Liver (tissue), 9 donors: ENCODE measurements around the gene NSL1. TPM values are rescaled to one million over a fixed set of nuclear protein-coding genes. Genes with fewer than 3 reads are reported as not detected.

Source experiments
- DNase-seq: peaks from one replicate; pipeline ENCODE4 v3.0.0-alpha.2; 2017; ENCODE audit warnings: low spot score
- H3K27ac ChIP-seq, 2 donors: one replicate each; pipeline ENCODE4 v1.7.0; 2013; ENCODE audit warnings: inconsistent platforms in 2 of 2, low read length in 2 of 2, control low read depth in 1 of 2, low read depth in 1 of 2, mild to moderate bottlenecking in 1 of 2
- H3K27me3 ChIP-seq, 4 donors: one replicate each; pipeline versions ENCODE4 v1.6.1 to v1.7.0; 2013; ENCODE audit warnings: low read length in 3 of 4, inconsistent platforms in 1 of 4, mild to moderate bottlenecking in 1 of 4, moderate library complexity in 1 of 4; ENCODE audit not compliant: control insufficient read depth in 4 of 4, insufficient read depth in 4 of 4
- H3K36me3 ChIP-seq, 4 donors: one replicate each; pipeline versions ENCODE4 v1.6.1 to v1.7.0; 2013; ENCODE audit warnings: low read length in 3 of 4, mild to moderate bottlenecking in 3 of 4, low read depth in 1 of 4, moderate library complexity in 1 of 4; ENCODE audit not compliant: control insufficient read depth in 4 of 4, insufficient read depth in 3 of 4
- H3K4me1 ChIP-seq, 4 donors: one replicate each; pipeline versions ENCODE4 v1.6.1 to v1.7.0; 2013; ENCODE audit warnings: low read length in 3 of 4, mild to moderate bottlenecking in 3 of 4, moderate library complexity in 1 of 4; ENCODE audit not compliant: control insufficient read depth in 4 of 4, insufficient read depth in 4 of 4
- H3K4me3 ChIP-seq, 3 donors: one replicate each; pipeline versions ENCODE4 v1.6.1 to v1.7.0; 2013; ENCODE audit warnings: low read length in 3 of 3, control low read depth in 1 of 3, low read depth in 1 of 3, mild to moderate bottlenecking in 1 of 3
- H3K9ac ChIP-seq, 2 donors: one replicate each; pipeline ENCODE4 v1.7.0; 2013; ENCODE audit warnings: low read length in 2 of 2, mild to moderate bottlenecking in 2 of 2, moderate library complexity in 2 of 2, control low read depth in 1 of 2, low read depth in 1 of 2
- H3K9me3 ChIP-seq, 4 donors: one replicate each; pipeline versions ENCODE4 v1.6.1 to v1.7.0; 2013; ENCODE audit warnings: low read length in 3 of 4; ENCODE audit not compliant: control insufficient read depth in 4 of 4
- HNF4A ChIP-seq, 2 donors: conservative IDR thresholded peaks; 2 replicates each; pipeline ENCODE4 v1.6.1; 2016; ENCODE audit warnings: antibody characterized with exemption in 2 of 2, mild to moderate bottlenecking in 2 of 2
- RAD21 ChIP-seq, 2 donors: IDR thresholded peaks; 2 replicates each; pipeline ENCODE4 v1.6.1; 2016; ENCODE audit warnings: antibody characterized with exemption in 2 of 2, mild to moderate bottlenecking in 2 of 2
- WGBS: extraction: QIAGEN DNeasy Blood & Tissue Kit; methylation state at CpG from one replicate; pipeline ENCODE4 v1.1.7; 2013; 5-methylcytosine and 5-hydroxymethylcytosine counted together
- polyA plus RNA-seq, 2 donors: library from polyadenylated mRNA; stranded (reverse) in 1 of 2; unstranded in 1 of 2; fragments of 200-250 nt in 1 of 2; fragments of >200 nt in 1 of 2; fragmentation: Nextera tagmentation in 1 of 2; extraction: Ambion mirVana in 1 of 2; gene quantifications; one replicate each; pipeline versions ENCODE4 v1.2.1 to v1.2.3, GENCODE V29; 2013 to 2015
- total RNA-seq, 2 donors: library from RNA; depleted of rRNA; stranded (reverse); fragments of >200 nt; gene quantifications; one replicate each; pipeline ENCODE4 v1.2.3, GENCODE V29; 2014
- TF ChIP-seq, protein P1 (sequence below): IDR thresholded peaks from 2 replicates; pipeline ENCODE4 v1.6.1; 2016; ENCODE audit warnings: antibody characterized with exemption, mild to moderate bottlenecking
- TF ChIP-seq, protein P2 (sequence below): IDR thresholded peaks from 2 replicates; pipeline ENCODE4 v1.6.1; 2016; ENCODE audit warnings: antibody characterized with exemption
- TF ChIP-seq, protein P3 (sequence below): IDR thresholded peaks from 2 replicates; pipeline ENCODE4 v1.6.1; 2016; ENCODE audit warnings: antibody characterized with exemption
- TF ChIP-seq, protein P4 (sequence below): fragments of 150-350 bp; IDR thresholded peaks from 2 replicates; pipeline ENCODE4 v1.5.1; 2017; ENCODE audit warnings: improper control_type of control experiment, low read depth, low read length; ENCODE audit not compliant: missing input control
- donor health status: healthy.
- donor health status: healthy.
- donor health status: healthy.
- donor health status: healthy.
- donor health status: healthy.

Gene NSL1
- total and polyA plus RNA-seq, 4 donors: 17.2 to 31.3 (median 18.7) TPM

DNA sequence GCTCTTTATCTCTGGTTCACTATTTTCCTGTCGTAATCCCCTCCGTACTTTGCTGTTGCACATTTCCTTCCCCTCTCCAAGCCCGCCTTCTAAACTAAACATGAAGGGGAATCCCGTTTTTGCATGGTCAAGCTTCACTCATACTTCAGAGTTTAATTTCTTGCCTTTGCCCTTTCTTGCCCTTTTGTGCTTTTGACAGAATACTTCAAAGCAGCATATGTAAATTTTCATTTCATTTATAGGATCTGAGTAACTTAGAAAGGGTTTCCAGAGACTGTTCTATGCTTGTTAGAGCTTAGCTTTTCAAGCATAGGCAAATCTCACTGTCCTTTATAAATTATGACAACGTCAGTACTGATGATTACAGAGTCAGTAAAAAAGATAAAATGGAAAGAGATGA, 28.1 kb upstream of the NSL1 start (continued):
- TF ChIP-seq, protein P1, sequence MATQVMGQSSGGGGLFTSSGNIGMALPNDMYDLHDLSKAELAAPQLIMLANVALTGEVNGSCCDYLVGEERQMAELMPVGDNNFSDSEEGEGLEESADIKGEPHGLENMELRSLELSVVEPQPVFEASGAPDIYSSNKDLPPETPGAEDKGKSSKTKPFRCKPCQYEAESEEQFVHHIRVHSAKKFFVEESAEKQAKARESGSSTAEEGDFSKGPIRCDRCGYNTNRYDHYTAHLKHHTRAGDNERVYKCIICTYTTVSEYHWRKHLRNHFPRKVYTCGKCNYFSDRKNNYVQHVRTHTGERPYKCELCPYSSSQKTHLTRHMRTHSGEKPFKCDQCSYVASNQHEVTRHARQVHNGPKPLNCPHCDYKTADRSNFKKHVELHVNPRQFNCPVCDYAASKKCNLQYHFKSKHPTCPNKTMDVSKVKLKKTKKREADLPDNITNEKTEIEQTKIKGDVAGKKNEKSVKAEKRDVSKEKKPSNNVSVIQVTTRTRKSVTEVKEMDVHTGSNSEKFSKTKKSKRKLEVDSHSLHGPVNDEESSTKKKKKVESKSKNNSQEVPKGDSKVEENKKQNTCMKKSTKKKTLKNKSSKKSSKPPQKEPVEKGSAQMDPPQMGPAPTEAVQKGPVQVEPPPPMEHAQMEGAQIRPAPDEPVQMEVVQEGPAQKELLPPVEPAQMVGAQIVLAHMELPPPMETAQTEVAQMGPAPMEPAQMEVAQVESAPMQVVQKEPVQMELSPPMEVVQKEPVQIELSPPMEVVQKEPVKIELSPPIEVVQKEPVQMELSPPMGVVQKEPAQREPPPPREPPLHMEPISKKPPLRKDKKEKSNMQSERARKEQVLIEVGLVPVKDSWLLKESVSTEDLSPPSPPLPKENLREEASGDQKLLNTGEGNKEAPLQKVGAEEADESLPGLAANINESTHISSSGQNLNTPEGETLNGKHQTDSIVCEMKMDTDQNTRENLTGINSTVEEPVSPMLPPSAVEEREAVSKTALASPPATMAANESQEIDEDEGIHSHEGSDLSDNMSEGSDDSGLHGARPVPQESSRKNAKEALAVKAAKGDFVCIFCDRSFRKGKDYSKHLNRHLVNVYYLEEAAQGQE: no peak
- no peak for TF ChIP-seq RAD21 (IDR thresholded peaks at IDR 0.05)

DNA sequence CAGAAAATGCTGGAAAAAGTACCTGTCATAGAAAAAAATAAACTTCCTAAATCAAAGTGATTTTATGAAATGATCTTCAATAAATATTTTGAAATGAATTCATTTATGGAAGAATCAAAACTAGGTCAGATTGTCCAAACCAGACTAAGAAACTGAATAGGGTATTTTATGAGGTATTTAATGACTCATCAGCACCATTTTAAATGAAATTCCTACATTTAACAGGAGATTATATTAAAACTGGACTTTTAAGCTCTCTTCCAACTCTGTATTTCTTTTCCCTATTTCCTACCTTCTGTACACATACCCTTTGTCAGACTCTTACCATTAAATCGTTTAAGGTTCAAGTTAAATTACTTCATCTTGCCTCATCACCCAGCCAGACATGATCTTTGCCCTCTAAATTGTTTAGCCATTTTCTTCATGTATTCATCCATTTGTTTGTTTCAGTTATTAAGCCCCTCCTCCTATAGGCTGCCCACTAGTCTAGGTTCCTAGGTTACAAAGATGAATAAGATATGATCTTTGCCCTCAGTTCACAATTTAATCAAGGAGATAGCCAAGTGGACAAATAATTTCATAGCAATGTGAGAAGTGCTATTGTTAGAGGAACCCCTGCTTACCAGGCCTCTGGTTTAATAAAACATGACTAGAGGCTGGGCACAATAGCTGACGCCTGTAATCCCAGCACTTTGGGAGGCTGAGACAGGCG, 25.1 kb upstream of the NSL1 start:
- DNase-seq: no peak
- Histone ChIP-seq H3K36me3 (peaks cover 0 to 4% (median 1%) of the 10 kb centered on the region in 4 donors), H3K9ac (no peak overlapping the region), H3K4me1 (peaks cover 0 to 3% (median 0%) of the 10 kb centered on the region in 4 donors), H3K27ac (no peak overlapping the region), H3K9me3 (no peaks in the 10 kb centered on the region), H3K27me3 (no peaks in the 10 kb centered on the region), H3K4me3 (no peak overlapping the region)
- WGBS: 76% methylated on average over 3 of the region's 3 CpGs
- peak; percentile 16 to 48 for TF ChIP-seq HNF4A (conservative IDR thresholded peaks at IDR 0.05)
- TF ChIP-seq, protein P2, sequence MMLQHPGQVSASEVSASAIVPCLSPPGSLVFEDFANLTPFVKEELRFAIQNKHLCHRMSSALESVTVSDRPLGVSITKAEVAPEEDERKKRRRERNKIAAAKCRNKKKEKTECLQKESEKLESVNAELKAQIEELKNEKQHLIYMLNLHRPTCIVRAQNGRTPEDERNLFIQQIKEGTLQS: no peak

DNA sequence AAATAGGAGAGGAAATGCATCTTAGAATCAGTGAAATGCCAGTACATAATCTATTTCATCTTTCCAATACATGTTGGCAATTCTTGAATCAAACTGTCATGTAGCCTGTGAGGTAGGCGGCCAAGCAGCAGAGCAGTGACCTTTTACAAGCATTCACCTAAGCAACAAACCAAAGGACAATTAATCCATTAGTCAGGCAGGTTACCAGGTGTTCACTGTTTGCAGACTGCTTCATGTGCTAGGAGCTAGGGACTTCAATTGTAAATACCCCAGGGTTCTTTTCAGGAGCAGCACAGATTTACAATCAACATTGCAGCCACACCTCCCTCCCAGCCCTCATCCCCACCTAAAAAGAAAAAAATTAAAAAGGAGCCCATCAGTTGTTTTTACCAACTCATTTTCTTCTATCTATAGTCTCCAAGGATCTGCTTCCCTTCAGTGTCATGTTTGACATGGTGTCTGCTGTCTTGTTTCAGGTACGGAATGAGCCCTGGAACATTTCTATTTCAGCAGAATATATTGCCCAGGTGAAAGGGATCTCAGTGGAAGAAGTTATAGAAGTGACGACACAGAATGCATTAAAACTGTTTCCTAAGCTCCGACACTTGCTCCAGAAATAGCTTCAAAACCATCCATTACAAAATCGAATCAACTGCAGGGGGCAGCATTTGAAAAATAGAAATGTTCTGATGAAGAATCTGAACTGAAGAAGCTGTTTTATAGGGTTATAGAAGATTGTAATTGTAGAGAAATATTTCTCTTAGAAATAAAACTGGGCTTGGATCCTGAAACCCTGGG, 23.2 kb upstream of the NSL1 start:
- TF ChIP-seq RAD21 (IDR thresholded peaks at IDR 0.05): peak; percentile 53 to 65
- TF ChIP-seq, protein P3, sequence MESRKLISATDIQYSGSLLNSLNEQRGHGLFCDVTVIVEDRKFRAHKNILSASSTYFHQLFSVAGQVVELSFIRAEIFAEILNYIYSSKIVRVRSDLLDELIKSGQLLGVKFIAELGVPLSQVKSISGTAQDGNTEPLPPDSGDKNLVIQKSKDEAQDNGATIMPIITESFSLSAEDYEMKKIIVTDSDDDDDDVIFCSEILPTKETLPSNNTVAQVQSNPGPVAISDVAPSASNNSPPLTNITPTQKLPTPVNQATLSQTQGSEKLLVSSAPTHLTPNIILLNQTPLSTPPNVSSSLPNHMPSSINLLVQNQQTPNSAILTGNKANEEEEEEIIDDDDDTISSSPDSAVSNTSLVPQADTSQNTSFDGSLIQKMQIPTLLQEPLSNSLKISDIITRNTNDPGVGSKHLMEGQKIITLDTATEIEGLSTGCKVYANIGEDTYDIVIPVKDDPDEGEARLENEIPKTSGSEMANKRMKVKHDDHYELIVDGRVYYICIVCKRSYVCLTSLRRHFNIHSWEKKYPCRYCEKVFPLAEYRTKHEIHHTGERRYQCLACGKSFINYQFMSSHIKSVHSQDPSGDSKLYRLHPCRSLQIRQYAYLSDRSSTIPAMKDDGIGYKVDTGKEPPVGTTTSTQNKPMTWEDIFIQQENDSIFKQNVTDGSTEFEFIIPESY: no peak
- TF ChIP-seq, protein P4, sequence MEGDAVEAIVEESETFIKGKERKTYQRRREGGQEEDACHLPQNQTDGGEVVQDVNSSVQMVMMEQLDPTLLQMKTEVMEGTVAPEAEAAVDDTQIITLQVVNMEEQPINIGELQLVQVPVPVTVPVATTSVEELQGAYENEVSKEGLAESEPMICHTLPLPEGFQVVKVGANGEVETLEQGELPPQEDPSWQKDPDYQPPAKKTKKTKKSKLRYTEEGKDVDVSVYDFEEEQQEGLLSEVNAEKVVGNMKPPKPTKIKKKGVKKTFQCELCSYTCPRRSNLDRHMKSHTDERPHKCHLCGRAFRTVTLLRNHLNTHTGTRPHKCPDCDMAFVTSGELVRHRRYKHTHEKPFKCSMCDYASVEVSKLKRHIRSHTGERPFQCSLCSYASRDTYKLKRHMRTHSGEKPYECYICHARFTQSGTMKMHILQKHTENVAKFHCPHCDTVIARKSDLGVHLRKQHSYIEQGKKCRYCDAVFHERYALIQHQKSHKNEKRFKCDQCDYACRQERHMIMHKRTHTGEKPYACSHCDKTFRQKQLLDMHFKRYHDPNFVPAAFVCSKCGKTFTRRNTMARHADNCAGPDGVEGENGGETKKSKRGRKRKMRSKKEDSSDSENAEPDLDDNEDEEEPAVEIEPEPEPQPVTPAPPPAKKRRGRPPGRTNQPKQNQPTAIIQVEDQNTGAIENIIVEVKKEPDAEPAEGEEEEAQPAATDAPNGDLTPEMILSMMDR: peak; percentile 33
- Histone ChIP-seq H3K9me3 (no peaks in the 10 kb centered on the region), H3K4me3 (no peak overlapping the region), H3K4me1 (peaks cover 0 to 3% (median 0%) of the 10 kb centered on the region in 4 donors), H3K36me3 (peaks cover 0 to 4% (median 1%) of the 10 kb centered on the region in 4 donors), H3K27ac (no peak overlapping the region), H3K27me3 (no peaks in the 10 kb centered on the region), H3K9ac (no peak overlapping the region)
- DNase-seq: no peak
- 70% methylated on average over 5 of the region's 5 CpGs for WGBS
